HL-60/S4 treated with retinoic acid at 250 ng/mL for 4 days and 3 days (cell line): ENCODE results near the gene MUC6.

Source experiments
- in situ Hi-C: fragments of 300-500 bp; cut with MboI; formaldehyde crosslinking; loops from 2 replicates; pipeline ENCODE4 v1.7.0; 2022; ENCODE audit warnings: low sequenced_read_pairs

MUC6 gene

DNA sequence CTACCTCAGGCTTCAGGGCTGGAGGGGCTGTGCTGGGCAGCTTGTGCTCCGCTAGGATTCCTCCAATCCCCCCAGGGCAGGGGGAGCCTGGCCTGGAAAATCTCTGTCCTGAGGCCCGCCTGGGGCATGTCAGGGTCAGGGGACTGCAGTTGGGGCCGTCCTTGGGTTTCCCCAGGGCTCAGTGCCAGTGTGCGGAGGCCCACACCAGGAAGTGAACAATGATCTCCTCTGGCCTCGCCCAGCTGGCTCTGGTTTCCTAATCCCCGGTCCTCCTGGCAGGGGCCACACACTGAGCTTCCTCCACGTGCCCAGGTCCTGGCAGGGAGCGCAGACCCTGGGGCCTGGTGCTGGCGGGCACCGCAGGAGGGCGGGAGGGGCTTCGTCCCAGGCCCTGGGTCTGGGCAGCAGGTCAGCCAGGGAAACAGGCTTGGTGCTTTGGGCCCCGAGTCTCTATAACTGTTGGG, 36.8 kb upstream of the MUC6 start:
- in situ Hi-C loops: no loop called here

DNA sequence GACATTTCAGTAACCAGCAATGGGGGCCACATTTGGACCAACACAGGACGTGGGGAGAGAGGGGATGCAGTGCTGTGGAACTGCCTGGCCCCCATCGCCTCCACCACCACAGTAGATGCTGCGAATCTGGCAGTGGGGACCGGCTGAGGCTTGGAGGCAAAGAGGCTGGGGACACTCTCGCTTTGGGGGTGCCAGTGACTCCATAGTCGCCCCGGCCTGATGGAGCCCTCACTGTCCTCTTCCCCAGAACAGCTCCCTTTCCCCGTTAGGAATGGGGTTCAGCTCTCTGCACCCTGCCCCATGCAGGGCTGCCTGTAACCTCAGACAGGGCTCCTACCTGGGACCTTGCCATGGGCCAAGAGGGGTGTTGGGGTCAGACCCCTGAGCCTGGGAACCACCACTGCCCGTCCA, 36.3 kb upstream of the MUC6 start:
- in situ Hi-C loops: no loop called here

DNA sequence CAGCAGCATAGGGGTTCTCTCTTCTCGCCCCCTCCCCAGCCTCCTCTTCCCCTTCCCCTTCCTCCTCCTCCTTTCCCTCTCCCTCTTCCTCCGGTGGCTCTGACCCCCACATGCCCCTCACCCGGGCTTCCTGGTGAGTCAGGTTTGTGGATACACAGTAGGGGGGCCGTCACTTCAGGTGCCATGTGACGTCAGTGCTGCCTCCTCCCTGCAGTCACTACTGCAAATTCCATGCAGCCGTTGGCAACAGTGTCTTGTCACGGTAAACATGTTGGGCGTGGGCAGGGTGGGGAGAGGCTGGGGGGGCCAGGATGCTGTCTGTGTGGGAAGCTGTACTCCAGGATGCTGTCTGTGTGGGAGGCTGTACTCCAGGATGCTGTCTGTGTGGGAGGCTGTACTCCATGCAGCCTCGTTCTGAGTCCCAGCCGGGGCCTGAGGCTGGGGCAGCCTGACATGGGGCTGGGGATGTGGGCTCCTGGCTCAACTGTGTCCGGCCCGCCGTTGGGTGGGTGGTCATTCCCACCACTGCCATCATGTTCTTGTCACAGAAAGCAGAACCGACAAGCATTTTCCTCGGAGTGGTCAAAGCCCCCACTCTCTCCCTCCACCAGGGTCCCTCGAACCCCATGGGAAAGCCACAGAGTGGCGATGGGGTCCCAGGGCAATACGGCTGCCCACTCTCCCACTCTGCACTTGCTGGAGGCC, 35.8 kb upstream of the MUC6 start:
- in situ Hi-C loops: no loop called here

DNA sequence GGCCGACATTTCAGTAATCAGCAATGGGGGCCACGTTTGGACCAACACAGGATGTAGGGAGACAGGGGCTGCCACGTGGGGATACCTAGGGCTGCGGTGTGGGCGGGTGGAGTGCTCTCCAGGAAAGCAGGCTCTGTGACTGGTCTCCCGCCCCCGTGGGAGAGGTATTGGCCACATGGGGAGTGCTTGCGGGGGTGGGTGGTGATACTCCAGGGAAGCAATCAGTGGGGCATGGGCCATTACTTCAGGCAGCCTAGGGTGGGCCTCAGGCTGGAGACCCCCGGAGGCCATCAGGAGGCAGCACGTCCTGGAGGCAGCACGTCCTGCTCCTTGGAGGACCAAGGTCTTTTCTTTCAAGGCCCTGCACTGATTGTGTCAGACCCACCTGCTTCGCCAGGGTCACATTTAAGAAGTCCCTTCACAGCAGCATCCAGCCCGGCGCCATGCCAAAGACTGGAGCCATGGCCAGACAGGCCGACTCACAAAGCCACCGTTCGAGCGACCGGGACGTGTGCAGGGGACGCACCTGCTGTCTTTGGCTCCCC, 35.1 kb upstream of the MUC6 start:
- in situ Hi-C loops: no loop called here

DNA sequence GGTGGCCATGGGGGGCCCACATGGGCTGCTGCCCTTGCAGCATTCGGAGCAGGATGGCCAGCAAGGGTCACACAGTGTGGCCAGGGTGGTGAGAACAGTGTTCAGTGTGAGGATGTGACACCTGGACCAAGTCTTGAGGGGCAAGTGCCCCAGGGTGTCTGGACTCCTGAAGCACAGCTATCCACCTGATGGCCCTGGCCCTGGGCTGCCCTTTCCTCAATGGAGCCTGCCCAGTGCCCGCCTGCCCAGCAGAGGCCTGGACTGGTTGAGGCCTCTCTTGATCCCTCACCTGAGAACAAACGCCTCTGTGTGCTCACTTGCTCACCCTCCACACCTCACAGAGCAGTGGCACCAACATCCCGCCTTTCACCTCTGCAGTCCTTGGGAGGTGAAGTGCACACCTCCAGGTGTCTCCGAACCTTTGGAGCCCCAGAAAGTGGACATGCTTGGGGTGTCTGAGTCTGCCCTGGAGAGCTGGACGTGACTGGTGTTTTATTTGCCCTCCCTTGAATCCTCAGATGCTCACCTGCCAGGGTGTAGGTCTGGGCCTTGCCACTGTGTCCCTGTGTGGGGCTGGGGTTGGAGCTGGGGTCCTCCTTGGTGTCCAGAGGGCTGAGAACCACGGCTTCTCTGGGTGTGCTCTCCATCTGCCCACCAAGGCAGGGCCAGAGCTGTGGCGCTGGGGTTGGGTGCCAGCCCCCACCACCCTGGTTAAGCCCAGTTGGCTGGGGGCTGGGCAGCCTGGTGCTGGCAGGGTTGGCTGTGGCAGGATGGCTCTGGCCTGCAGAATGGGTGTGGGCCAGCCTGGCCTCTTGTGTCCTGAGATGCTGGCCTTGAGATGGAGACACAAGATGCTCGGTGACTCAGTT, 34.3 kb upstream of the MUC6 start:
- in situ Hi-C loops: no loop called here

DNA sequence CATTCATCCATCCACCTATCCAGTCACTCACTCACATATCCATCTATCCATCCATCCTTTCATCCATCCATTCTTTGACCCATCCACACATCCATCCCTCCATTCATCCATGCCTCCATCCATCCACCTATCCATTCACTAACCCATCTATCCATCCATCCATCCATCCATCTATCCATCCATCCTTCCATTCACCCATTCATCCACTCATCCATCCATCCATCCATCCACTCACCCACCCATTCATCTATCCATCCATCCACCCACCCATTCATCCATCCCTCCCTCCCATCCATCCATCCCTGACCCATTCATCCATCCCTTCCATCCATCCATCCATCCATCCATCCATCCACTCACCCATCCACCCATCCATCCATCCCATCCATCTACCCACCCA, 33.2 kb upstream of the MUC6 start:
- in situ Hi-C loops: no loop called here

DNA sequence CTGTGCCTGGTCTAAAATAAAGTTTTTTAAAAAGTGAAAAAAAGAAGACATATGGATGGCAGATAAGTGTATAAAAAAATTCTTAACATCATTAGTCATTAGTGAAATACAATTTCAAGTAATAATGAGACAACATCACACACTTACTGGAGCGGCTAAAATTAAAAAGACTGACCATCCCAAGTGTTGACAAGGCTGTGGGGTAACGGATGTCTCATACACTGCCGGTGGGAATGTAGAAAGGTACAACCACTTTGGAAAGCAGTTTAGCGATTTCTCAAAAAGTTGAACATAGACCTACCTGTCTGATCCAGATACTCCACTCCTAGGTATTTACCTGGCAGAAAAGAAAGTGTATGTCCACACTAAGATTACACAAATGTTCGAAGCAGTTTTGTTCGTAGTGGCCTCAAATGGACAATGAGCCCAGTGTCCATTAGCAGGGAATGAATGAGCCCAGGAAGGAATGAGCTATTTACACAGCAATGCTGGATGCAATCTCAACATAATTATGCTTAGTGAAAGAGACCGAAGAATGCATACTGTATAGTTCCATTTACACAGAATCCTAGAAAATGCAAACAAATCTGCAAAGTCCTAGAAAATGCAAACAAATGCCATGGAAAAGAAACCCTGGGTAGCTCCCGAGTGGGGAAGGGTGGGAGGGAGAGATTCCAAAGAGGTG, 31.4 kb upstream of the MUC6 start:
- in situ Hi-C loops: no loop called here

DNA sequence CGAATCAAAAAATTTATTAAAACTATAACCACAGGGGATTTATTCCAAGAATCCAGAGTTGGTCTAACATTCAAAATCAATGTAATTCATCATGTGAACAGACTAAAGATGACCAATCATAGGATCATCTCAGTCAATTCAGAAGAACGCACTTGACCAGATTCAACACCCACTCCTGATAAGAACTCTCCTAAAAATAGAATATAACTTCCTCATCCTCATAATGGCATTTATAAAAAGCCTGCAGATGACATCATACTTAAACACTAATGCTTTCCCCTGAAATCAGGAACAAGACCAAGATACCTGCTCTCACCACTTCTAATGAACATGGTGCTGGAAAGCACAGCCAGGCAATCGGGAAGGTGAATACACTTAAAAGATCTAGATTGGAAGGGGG, 27.6 kb upstream of the MUC6 start:
- in situ Hi-C loops: no loop called here

DNA sequence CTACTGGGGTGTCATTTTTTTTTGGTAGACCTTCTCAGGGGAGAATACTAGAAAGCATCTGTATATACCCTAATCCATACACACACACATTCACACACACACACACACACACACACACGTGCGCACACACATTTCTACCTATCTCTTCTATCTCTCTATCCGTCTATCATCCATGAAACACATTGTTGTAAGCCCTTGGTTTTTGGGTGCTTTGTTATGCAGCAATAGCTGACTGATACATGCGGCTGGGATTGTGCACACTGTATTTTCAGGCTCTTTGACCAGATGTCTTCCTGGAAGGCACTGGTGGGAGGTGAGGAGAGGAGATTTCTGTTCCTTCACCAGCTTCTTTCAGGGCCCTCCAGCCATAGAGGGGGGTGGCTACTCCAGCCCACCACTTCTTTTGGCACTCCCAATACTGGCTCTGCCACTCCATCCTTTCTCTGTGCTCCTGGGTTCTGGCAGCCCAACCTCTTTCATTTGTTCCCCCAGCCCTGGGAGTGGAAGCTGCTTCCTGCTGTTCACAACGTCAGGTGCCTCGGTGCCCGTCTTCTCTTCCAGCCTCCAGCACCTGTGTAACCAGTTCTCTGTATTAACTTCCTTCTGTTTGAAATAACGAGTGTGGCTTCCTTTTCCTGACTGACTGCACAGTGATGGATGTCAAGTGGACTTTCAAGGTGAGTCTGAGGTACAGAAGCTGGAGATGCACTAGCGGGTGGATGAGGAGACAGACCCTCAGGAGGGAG, 25.7 kb upstream of the MUC6 start:
- in situ Hi-C loops: no loop called here

DNA sequence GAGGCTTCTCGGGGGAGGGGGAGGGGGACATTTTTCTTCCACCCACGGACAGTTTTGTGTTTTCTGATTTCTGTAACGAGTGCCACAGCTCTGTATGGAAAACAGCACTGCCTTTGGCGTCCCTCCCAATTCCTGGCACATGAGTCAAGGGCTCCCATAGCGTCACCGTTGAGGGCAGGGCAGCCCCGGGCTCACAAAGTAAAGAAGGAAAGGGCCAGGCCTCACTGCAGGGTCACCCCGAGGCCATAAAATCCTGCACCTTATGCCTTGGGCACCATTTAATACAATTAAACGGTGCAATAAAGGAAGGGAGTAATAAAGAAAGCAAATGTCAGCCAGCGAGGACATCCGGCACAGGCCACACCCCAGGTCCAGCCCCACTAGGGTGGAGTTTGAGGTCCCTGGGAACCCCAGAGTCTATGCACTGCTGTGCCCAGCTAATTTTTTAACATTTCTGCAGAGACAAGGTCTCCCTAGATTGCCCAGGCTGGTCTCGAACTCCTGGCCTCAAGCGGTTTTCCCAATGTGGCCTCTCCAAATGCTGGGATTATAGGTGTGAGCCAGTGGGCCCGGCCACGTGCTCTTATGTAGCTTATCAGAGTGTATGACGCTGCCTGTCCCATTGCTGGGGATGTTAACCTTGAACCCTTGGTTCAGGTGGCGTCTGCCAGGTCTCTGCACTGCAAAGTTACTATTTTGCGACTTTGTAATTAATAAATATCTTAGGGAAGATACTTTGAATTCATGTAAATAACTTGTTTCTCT, 24.5 kb upstream of the MUC6 start:
- in situ Hi-C loops: no loop called here

DNA sequence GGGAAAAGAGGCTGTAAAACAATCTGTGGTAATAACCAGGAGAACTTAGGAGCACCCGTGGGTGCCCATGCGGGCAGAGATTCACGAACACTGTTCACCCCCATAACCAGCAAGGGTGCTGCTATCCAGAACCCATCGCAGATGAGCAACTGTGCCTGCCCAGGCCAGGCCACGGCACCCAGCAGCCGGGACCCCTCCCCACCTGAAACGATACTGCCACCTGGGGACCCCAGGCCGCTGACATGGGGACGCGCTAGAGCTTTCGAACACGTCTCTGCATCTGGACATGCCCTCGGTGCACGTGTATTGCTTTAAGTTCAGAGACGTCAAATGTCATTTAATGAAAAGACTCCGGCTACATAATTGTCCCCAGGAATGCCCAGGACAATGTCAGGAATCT, 23.9 kb upstream of the MUC6 start:
- in situ Hi-C loops: no loop called here

DNA sequence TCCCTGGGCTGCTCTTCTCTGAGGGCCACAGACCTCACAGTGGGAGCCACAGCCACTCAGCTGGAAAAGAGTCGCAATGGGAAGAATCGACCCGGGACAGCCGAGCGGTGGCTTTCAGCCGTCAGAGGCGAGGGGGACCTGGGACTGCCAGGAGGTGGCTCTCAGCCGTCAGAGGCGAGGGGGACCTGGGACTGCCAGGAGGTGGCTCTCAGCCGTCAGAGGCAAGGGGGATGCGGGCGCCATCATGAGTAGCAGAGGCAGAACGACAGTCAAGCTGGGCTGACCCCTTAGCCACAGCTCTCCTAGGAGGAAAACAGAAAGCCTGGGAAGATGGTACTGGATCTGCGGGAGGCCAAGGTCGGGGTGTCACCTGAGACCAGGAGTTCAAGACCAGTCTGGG, 23.2 kb upstream of the MUC6 start:
- in situ Hi-C loops: no loop called here

DNA sequence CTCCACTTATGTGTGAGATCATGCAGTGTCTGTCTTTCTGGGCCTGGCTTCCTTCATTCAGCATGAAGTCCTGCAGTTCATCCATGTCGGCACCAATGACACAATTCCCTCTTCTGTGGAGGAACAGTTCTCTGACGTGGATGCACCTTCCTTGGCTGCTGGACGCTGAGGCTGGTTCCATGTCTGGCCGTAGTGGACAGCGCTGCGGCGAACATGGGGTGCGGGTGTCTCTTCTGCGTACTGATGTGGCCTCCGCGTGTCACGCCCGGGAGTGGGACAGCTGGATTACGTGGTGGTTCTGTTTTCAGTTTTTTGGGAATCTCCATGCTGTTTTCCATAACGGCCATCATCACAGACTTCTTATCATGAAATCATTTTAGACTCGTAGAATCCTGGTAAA, 21.3 kb upstream of the MUC6 start:
- in situ Hi-C loops: no loop called here

DNA sequence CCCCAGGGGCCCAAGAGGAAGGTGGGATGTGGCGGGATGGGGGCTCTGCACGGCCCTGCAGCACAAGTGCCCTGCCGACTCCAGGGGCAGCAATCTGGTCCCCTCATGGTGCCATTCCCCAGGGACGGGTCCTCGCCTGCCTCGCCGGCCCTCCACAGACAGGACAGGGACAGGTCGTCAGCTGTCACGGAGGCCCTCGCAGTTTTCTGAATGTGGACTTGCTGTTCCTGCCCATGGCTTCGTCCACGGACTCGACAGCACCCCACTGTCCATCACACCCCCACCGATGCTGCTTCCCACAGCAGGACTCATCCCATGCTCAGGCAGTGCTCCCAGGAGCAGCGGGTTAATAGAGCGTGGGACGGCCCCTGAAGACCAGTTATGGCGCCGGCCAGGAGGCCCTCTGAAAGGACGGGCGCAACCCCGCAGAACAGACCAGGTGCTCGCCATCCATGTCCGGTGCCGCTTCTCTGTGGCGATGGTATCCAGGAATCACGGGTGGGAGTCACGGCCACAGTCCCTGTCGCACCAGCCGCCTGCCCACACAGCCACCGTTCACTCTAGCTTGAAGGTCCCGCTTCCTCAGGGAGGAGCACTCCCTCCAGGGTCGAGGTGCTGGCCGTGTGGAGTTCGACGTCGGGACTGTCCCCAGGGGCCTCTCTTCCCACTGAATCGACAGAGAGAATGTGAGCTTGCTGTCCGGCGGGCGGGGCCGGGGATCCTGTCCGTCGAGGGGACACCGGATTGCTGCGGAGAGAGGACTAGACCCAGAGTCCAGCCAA, 19.7 kb upstream of the MUC6 start:
- in situ Hi-C loops: no loop called here

DNA sequence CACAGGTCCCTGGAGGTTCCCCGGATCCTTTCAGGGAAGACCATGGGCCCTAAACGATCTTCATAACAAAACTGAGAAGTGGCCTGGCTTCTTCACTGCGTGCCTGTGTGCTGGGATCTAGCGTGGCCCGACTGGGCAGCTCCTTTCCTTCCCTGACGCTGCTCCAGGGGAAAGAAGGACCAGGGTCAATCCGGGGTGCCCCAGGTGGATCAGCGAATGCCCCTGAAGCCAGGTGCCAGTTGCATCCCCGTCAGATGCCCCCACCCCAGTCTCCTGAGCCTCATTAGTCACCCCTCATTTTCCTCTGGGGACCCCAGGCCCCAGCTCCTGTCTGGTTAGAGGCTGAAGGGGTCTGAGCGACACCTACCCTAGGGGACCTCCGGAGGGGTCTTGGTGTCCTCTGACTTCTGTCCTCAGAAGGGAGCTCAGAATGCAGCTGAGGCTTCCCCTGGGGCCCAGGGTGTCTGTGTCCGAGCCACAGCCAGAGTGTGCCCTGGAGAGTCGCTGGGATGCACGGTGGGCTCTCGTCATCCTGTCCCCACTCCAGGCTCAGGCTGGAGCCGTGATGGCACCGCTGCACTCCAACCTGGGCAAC, 18.7 kb upstream of the MUC6 start:
- in situ Hi-C loops: no loop called here

DNA sequence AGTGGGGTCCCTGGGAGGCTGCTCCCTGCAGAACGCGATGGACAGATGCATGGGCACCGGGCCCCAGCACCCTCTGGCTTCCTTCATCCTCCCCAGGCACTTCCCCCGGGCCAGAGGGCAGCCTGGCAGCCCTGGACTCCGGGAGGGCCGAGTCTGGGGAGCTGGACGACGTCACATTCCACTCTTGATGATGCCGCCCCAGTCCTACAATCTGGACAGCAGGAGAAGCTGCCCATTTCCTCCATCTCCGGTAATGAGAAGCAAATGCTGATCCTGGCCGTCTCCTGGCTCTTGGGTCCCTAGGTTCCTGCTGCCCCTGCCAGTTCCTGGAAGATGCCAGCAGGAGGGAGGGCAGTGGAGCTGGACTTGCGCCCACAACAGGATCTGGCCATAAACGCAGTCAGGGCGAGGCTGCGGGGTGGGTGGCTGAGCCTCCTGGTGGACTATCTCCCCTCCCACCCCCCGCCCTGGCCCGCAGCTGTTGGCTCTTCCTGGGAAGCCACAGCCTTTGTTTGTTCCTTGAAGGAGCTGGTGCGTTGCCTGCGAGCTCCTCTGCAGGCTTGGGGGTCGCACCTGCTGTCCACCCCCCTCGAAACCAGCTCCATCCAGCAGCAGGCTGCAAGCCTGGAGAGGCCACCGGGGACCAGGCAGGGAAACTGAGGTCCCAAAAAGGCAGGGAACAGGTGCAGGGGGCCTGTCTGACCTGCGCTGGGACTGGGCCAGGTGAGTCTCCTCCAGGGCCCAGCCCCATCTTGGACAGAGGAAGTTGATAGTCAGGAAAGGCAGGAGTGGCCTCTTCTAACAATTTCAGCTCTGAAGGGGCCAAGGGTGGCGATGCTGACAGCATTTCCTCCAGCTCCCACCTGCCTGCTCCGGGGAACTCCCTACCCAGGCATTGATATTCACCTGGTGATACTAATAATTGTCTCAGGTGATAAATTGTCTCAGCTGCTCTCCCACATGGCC, 17.9 kb upstream of the MUC6 start:
- in situ Hi-C loops: no loop called here

DNA sequence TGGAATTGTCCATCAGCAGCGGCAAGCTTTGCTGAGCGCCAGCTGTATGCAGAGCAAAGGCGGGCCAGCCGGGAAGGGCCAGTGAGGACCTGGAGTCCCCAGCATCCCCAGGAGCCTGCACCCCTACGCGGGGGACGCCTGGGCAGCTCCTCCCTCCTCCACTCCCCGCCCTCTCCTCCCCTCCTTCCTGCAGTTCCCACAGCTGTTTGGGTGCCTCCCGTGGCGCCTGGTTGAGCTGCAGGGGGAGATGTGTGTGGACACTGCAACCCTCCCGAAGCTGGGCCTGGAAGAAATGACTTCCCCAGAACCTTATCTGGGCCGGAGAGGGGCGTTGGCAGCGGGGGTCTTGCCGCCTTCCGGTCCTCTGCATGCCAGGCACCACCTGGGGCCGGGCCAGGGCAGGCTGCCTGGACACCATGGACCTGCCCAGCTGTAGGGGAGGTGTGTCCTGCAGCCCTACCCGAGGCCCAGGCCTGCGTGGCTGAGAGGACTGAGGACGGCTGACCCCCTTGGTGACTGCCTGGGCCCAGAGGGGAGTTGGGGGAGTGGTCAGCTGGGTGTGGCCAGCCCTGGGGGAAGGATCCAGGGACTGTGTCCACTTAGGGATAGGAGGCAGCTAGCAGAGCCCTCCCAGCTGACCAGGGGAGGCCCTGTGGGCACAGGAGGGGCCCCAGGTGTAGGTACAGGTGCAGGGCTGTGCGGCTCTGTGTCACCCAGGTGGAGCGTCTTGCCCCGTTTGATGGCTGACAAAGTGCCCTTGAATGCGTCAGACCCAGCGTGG, 16.8 kb upstream of the MUC6 start:
- in situ Hi-C loops: no loop called here
